Activated T-helper 9 cell treated with anti-CD3 and anti-CD28 coated beads, Interleukin-2, amount 50 U/mL, for 16 hours (primary cell): Measurements from ENCODE around the gene MED8.
"Not testable (repeated sequence)": the region's sequence is repeated elsewhere in the genome, so short reads cannot be mapped to it uniquely, and the experiment has no call there.

Source experiments
- DNase-seq: peaks from one replicate; pipeline ENCODE4 v3.0.0-alpha.2; 2020; ENCODE audit warnings: low read depth

Gene MED8

DNA sequence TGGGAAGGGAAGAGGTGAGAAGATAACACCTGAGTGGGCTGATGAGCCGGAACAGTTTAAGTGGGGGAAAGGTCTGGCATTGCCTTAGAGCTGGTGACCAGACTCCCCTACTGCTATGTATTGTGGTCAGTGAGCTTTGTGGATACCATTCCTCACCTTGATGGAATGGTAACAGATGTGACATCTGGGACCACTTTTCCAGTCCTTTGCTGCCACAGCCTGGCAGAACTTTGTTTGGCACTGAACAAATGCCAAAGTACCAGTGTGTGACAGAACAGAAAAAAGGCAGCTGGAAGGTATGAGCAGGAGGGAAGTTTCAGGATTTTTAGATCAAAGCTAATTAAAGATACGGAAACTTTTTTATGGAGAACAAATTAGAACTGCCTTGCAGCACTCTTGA lies 6.2 kb downstream of the MED8 start:
- DNase-seq, result no peak

DNA sequence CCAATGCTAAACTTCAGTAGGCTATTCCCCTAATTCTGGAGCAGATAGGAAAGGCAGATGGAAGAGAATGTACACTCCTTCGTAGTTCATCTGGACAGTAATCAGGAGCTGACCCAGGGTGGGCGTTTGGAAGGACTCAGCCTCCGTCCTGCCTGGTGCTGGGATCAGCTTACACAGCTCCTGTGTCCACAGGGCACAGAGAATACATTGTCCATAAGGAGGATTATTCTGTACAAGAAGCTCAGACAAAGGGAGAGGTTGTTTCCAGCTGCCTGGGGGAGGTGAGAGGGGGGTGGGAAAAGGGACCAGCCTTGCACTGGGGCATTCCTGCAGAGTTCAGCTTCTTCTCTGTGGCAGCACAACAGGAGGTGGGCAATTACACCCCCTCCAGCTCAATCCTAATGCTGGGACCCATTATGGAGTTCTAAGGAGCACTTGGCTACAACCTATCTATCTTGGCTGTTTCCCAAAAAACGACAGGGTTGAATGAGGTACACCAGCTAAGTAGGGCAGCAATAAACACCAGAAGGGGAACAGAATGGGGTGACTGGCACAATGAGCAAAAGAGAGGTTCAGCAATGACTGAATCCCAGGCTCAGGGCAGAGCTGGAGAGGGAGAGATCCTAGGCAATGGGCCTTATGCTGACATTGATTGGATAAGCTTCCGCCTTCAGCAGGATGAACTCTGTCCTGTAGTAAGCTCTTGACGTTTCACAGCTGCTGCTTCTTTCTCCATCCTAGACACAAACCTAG lies 7.4 kb downstream of the MED8 start:
- no peak for DNase-seq

DNA sequence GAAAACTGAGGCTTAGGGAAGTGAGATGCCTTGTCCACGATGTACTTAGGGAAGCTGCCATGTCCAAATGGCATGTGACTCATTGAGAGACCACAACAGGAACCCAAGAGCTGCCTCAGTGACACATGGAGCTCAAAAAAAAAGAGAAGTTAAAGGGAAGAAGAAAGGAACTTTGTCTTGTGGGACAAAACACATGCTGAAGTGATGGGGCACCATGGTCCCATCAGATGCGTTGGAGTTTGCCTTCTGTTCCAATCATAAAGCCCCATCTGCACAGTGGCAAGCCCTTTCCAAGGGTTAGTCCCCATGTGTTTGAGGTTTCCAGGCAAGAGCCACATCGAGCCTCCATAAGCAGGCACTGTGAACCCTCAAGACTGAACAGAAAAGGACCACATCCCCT lies 8.0 kb downstream of the MED8 start:
- no peak for DNase-seq

DNA sequence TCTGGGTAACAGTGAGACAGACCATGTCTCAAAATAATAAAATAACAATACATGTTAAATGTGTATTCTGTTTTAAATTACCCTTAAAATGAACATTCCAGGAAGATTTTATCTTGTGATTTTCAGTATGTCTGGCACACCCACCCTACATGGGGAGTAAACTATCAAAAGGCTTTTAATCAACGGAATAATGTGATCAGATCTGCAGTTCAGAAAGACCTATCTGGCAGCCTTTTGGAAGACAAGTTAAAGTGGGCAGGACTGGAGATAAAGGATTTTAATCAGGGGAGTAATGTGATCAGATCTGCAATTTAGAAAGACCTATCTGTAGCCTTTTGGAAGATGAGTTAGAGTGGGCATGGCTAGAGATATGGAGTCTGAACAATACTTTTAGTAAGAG lies 10.1 kb downstream of the MED8 start:
- DNase-seq, result no peak

DNA sequence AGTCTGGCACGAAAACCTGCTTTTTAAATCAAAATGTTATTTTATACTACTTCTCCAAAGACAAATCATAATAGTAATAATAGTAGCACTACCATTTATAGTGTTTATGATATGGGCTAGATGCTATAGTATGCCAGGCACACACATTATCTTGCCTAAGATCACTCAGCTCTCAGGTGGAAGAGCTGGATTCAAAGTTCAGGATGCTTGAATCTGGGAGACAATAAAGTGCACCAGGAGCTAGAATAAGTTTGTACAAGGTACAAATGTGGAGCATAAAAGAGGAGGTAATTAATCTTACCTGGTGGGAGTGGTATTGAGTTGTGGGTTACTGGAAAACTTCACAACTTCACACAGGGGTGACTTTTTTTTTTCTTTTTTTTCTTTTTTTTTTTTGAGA lies 11.8 kb downstream of the MED8 start:
- DNase-seq, result no peak

DNA sequence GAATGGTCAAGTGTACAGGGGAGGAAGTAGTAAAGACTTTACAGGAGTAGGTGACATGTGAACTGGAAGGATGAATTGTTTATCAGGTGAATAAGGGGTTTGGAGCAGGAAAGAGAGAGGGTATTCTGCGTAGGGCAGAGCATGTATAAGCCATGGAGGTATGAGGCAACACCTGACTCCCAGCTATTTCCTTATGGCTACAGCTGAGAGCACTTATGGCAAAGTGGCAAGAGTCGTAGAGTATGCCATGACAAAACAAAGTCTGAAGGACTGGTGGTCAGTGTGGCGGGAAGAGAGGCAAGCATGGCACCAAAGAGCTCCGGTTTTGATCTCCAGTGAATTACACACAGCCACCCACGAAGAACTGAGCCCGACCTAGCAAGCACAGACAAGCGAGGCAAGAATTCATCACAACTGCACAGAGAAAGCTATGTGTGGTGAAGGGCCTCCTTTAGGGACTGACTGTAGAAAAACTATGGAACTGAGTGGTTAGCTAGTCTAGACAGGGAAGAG lies 12.8 kb downstream of the MED8 start:
- DNase-seq, result no peak

DNA sequence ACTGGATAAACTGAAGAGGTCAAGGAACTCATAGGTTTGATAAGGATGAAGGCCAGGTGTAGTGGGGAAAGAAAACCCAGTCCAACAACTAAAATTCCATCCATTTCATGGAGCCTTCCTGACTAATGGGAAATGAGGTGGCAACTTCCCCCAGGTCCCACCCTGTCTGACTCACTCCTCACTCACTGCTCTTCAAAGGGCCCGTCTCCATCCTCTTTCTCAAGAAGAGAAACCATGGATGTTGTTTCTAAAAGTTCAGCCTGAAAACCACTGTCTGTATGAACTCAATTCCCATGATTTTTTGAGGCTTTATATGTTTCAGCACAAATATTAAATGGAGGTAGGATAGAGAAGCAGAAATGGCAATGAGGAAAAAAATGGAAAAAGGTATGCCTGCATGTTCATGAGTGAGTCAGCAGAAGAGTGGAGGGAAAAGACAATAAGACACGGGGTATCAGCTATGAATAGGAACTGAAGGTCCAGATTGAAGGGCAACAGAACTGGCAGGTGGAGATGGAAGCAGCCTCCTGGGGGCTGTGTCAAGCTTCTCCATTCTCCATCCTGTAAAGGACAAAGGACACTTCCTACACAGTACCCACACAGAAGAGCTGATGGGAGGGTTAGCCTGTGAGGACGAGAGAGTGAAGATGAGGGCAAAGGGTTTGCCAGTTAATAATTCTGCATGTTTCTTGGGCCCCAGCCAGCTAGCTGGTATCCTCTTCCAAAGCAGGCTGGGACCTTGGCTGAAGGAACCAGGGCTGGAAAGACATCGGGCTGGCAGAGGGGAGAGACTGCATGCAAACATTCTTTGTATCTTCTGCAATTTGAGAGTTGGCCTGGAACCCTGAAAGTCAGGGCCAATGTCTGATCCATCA lies 16.3 kb downstream of the MED8 start:
- DNase-seq, result no peak

DNA sequence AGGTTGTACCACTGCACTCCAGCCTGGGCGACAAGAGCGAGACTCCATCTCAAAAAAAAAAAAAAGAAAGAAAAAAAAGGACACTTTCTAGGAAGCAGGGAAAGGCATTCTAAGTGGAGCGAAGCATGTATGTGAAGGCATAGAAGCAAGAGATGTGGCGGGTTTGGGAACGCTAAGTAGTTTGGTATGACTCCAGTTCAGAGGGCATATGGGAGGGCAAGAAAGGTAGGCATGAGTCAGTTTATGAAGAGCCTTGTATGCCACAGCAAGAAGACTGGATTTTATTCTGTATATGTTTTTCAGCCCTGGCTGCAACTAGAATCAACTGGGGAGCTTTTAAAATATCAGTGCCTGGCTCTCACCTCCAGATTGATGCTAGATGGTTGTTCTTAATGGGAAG lies 17.4 kb downstream of the MED8 start:
- no peak for DNase-seq

DNA sequence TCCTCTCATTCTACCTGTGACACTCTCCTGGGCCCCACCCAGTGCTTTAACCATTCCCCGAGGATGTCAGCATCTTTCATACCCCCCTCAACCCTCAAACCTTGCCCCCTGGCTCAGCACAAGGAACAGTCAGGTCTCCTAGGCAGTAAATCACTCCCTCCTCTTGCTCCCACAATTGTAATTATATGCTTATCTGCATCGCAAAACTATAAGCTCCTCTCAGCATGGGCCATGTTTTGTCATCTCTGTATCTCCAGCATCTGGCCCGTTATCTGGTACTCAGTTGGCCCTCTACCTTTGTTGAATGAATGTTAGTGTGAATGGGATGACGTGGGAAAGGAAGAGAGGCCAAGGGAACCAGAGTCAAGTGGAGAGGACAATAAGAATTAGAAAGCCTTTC lies 19.0 kb downstream of the MED8 start:
- no peak for DNase-seq

DNA sequence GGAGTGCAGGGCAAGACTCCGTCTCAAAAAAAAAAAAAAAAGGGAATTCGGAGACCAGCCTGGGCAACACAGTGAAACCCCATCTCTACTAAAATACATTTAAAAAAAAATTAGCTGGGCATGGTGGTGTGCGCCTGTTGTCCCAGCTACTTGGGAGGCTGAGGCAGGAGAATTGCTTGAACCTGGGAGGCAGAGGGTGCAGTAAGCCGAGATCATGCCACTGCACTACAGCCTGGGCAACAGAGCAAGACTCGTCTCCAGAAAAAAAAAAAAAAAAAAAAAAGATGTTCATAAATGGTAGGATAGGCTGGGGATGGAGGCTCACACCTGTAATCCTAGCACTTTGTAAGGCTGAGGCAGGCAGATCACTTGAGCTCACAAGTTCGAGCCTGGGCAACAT lies 19.8 kb downstream of the MED8 start:
- DNase-seq, result not testable (repeated sequence)

DNA sequence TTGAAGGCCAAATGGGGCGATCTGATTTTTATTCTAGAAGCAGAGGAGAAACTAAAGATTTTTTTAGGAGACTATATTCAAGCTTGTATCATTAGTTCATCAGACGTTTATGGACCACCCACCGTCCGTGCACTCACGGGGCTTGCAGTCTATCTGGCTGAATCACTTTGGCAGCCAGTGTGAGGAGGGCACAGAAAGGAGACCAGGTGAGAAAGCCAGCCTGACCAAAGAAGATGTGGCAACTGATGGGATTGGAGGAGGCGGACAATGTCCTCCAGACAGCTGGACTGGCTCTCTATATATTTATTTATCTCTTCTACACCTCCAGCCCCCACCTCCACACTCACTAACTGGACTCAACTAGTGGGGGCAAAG lies 21.0 kb downstream of the MED8 start:
- no peak for DNase-seq

DNA sequence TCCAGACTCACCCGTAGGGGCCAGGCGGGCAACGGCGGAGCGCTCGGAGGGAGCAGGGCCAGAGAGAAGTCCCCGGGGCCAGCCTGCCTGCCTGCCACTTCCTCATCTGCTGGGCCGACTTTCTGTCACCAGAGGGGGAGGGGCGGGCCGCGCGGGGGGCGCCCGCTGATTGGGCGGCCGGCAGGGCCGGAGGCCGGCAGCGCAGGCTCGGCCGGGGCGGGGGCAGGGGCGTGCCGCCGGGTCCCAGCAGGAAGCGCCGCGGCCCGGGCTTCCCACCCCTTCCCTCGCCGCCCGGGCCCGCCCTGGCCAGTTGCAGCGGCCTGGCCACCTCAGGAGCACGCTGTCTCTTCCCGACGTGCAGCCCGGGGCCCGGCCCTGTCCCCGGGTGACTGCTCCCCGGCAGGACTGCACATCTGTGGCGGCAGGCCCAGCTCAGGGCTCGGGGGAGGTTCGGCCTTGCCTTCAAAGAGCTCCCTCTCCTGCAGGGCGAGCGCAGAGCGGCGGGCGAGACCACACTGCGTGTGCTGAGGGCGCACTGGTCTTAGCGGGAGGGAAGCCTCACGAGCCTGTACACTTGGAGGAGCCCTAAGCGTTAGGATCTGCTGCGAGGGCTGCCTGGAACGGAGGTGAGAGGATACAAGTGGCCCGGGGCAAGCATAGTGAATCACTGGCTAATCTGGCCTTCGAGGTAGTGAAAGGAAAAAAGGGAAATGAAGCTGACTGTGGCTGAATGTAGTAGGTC lies 21.5 kb downstream of the MED8 start, which contains the start of gene ELOVL1:
Gene ELOVL1 (minus strand): TSS at position 108 of the 742 bp plus-strand sequence. CDS start 2,402 bp downstream, outside the sequence.
- DNase-seq, result peak; percentile 82

DNA sequence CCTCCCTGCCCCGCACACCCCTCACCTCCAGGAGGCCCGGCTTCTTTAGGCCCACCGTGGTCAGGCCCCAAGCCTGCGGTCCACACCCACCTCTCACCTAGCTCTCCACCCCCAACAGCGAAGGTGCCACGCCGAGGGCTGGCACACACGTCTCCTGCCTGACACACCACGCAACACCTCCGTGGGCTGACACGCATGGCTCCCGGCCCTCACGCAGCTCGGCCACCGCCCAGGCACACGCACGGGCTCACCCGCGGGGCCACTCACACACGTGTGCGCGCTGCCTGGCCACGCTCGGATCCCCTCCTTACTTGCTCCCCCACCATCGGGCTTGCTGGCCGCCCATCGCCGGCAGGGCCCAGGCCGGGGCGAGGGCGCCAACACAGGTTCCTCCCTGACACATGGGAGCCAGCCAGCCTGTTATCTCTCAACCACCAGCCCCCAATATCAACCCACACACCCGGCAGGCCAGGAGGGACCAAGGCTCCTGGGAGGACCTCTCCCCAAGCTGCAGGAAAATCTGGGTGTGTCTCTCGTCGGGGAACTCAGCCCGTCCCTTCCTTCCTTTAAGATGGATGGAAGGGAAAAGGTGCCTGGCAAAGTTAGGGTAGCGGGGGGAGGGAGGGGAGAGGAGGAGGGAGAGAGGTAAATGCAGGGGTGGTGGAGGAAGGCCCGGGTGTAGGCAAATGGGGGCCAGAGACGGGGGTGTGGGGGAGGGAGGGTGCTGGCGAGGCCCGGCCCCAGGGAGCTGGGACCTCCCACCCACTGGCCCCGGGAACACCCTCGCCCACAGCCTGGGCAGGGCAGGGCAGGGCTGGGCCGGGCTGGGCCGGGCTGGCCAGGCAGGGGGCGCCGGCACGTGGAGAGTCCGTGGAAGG lies 22.3 kb downstream of the MED8 start:
- DNase-seq, result no peak

DNA sequence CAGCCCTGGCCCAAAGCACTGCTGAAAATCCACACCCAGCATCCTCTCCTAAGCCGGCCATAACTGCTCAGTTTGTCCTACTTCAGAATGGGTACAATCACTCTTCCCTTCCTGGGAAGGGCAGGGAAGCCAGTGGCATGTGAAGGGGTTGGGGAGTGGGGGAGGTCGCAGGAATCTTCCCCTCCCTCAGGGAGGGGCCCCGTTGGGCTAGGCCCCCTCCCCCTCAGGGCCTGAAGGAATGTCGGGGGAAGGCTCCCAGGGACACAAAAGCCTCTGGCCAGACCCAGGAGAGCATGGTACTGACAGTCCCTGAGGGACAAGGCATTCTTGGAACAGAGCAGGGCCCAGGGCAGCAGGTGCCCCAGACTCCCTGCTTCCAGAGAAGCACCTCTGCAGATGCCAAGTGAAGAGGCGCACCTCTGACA lies 23.0 kb downstream of the MED8 start:
- DNase-seq, result no peak

DNA sequence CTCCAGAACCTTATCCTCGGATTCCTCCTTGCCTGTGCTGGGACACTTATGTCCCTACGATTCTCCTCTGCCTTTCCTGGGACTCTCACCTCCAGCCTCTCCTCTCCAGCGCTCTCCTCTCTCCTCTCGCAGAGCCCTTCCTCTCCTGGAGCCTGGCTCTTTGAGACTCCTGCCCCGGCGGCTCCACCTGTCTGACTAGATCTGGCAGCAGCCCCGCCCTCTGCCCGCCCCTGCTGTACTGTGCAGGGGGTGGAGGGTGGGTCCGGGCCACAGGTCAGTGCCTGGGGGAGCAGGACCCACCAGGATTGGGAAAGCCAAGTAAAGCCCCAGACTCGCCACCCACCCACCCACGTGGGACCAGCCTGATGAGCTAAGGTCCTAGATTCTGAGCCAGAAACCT lies 23.4 kb downstream of the MED8 start:
- no peak for DNase-seq

DNA sequence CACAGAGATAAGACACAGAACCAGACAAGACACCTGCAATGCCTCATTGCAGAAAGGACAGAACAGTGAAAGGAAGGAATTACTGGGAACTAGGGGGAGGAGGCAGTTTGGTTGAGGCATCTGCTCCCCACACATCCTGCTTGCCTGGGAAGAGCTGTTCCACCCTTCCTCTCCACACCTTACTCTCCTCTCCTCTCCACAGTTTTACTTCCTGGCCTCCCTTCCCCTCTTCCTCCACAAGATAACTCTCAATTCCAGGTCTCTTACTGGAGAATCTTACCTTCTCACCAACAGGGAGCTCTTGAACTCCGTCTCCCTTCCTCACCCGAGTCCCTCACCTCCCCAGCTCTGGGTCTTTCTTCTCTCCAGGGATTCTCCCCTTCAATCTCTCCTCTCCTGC lies 23.9 kb downstream of the MED8 start:
- no peak for DNase-seq

DNA sequence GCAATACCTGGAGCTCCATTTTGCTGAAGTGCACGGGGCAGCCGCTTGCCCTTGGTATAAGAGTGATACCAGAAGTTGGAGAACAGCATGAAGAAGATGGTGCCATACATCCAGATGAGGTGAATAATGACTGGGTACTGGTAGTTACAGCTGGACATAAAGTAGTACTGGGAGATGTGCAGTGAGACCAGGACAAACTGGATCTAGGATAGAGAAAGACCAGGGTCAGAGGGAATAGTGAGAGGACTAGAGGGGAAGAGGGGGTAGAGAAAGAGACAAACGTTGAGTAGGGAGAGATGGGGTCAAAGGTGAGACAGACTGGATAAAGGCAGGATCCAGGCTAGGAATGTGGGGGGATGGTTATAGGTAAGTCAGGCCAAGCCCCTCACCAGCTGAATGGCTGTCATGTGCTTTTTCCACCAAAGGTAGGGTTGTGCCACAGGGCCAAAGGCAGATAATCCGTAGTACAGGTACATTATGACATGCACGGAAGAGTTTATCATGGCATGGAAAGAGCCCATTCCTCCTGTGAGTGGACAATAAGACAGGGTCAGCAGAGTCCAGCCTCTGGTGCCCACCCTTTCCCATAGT lies 25.6 kb downstream of the MED8 start:
- DNase-seq, result no peak

DNA sequence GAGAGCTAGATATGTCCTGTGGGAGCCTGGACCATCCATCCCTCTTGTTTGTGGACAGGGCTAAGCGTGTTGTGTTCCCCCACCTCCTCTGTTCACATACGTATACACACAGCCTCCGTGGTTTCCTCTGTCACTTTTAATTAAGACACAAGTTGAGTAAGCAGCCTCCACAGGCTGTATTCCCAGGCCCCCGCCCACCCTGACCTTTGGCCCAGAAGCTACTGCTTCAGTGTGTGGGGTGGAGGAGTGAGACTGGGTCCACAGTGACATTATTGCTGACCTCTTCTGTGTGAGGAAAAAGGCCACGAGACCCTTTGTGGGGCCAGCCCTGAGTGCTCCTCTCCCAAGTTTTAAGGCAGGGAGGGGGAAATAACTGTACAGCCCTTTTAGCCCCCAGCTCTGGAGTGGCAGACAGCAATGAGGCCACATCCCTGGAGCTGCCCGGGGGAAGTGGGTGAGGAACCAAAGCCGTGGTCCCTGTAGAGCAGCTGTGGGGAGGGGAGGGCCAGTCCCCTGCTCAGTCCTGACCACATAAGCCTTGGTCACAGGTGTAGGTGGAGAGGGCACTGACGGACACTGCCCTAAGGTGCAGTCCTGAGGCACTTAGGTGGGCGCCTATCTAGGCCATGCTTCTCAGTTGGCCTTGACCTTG lies 26.2 kb downstream of the MED8 start:
- no peak for DNase-seq

DNA sequence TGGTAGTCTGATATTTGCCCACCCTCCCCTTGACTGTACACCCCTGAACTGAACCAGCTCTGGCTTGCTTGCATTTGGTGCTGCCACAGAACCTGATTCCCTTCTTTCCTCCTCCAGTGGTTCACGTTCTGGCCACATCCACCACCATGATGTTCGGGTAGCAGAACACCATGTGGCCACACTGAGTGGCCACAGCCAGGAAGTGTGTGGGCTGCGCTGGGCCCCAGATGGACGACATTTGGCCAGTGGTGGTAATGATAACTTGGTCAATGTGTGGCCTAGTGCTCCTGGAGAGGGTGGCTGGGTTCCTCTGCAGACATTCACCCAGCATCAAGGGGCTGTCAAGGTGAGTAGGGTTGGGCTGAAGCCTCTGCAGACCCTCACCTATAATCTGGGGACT lies 29.0 kb downstream of the MED8 start:
- DNase-seq, result no peak

DNA sequence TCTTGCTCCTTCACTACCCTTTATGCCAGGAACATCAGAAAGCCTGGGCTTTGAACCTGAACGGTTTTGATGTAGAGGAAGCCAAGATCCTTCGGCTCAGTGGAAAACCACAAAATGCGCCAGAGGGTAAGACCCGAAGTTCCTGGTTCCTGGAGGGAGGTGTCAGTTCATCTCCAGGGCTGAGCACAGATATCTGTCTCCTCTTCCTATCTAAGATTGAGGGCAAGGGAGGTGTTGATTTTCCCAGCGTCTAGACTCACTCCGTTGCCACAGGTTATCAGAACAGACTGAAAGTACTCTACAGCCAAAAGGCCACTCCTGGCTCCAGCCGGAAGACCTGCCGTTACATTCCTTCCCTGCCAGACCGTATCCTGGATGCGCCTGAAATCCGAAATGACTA lies 29.9 kb downstream of the MED8 start:
- no peak for DNase-seq
